Tibial nerve (tissue), 4 donors: ENCODE data around the gene B4GALT3. TPM values are rescaled to one million over a fixed set of nuclear protein-coding genes. Genes with fewer than 3 reads are reported as not detected.

ENCODE experiments used
- DNase-seq, 2 donors: peaks; one replicate each; pipeline ENCODE4 v3.0.0-alpha.2; 2019; ENCODE audit warnings: low spot score in 2 of 2
- H3K27ac ChIP-seq, 4 donors: fragments of 200-600 bp; sonication (generic) in 3 of 4; one replicate each; pipeline ENCODE4 v1.5.1; 2017 to 2019; ENCODE audit warnings: mild to moderate bottlenecking in 1 of 4
- H3K27me3 ChIP-seq, 2 donors: fragments of 200-600 bp; sonication (generic) in 1 of 2; one replicate each; pipeline versions ENCODE4 v1.5.1 to v1.6.0; 2017 to 2019
- H3K36me3 ChIP-seq, 3 donors: fragments of 200-600 bp; sonication (generic); one replicate each; pipeline ENCODE4 v1.5.1; 2018 to 2019
- H3K4me1 ChIP-seq, 4 donors: fragments of 200-600 bp; sonication (generic) in 3 of 4; one replicate each; pipeline ENCODE4 v1.5.1; 2017 to 2019
- H3K4me3 ChIP-seq, 4 donors: fragments of 200-600 bp; sonication (generic) in 3 of 4; one replicate each; pipeline ENCODE4 v1.5.1; 2017 to 2019; ENCODE audit warnings: mild to moderate bottlenecking in 1 of 4, moderate library complexity in 1 of 4
- H3K9me3 ChIP-seq, 4 donors: fragments of 200-600 bp; sonication (generic) in 3 of 4; one replicate each; pipeline ENCODE4 v1.5.1; 2017 to 2019
- CTCF ChIP-seq, 5 experiments: fragments of 200-600 bp in 3 of 5; fragments of 450-650 bp in 2 of 5; sonication (generic) in 3 of 5; IDR thresholded peaks; one replicate each; pipeline ENCODE4 v1.5.1; 2016 to 2019; ENCODE audit warnings: antibody characterized with exemption in 5 of 5, mild to moderate bottlenecking in 3 of 5, moderate library complexity in 2 of 5
- EP300 ChIP-seq, 2 donors: sonication (generic); formaldehyde crosslinking; IDR thresholded peaks; one replicate each; pipeline ENCODE4 v1.6.1; 2017; ENCODE audit warnings: antibody characterized with exemption in 2 of 2, mild to moderate bottlenecking in 1 of 2
- POLR2A ChIP-seq, 2 donors: fragments of 450-650 bp; IDR thresholded peaks; one replicate each; pipeline ENCODE4 v1.6.1; 2017; ENCODE audit warnings: antibody characterized with exemption in 2 of 2, mild to moderate bottlenecking in 2 of 2, moderate library complexity in 2 of 2
- WGBS, 2 donors: methylation state at CpG; one replicate each; pipeline ENCODE4 v1.1.5; 2018; 5-methylcytosine and 5-hydroxymethylcytosine counted together
- small RNA-seq: library from RNA; depleted of rRNA; stranded (forward); fragments of <200 nt; gene quantifications from one replicate; pipeline ENCODE3, GENCODE V24; 2016
- total RNA-seq, 4 donors: library from RNA; depleted of rRNA; stranded (reverse); fragments of >200 nt; gene quantifications; one replicate each; pipeline ENCODE4 v1.1.0, GENCODE V29; 2016

The B4GALT3 gene
- total RNA-seq, 4 donors from 2014 or later: 18.8 to 41.4 (median 24.3) TPM

GRCh38 chr1:161122967-161123366, 54.3 kb downstream of the B4GALT3 start:
- peaks cover 0 to 82% (median 0%) of the 10 kb centered on the region in 3 donors for H3K36me3 ChIP-seq
- no peak for DNase-seq
- H3K4me1 ChIP-seq: peaks cover 0 to 41% (median 23%) of the 10 kb centered on the region in 4 donors
- no peak overlapping the region for H3K27ac ChIP-seq
- H3K27me3 ChIP-seq: no peaks in the 10 kb centered on the region
- 84 to 86% methylated on average over 6 of the region's 6 CpGs for WGBS, 2 donors
- no peak for TF ChIP-seq EP300 (IDR thresholded peaks at IDR 0.05)
- TF ChIP-seq CTCF (IDR thresholded peaks at IDR 0.05): no peak
- no peak for TF ChIP-seq POLR2A (IDR thresholded peaks at IDR 0.05)
- H3K4me3 ChIP-seq: no peak overlapping the region
- H3K9me3 ChIP-seq: no peaks in the 10 kb centered on the region

- 64 to 75% methylated on average over 4 of the region's 4 CpGs for WGBS, 2 donors
- H3K9me3 ChIP-seq: no peaks in the 10 kb centered on the region
- H3K4me1 ChIP-seq: peaks cover 0 to 33% (median 21%) of the 10 kb centered on the region in 4 donors
- no peak for DNase-seq
- H3K4me3 ChIP-seq: no peak overlapping the region
- TF ChIP-seq POLR2A (IDR thresholded peaks at IDR 0.05): no peak
- no peak for TF ChIP-seq CTCF (IDR thresholded peaks at IDR 0.05)
- TF ChIP-seq EP300 (IDR thresholded peaks at IDR 0.05): no peak
- no peaks in the 10 kb centered on the region for H3K27me3 ChIP-seq
- peaks cover 0 to 70% (median 0%) of the 10 kb centered on the region in 3 donors for H3K36me3 ChIP-seq
- no peak overlapping the region for H3K27ac ChIP-seq
Observed at GRCh38 chr1:161121834-161122233, 55.5 kb downstream of the B4GALT3 start.

Small RNAs within 50 kb of the gene (small RNA-seq; reads per million reads assigned to genes)
- gene RF01225: not detected

Other genes starting within 250 kb of the B4GALT3 start
- not detected for gene ITLN2, start 222.7 kb downstream of the B4GALT3 start, total RNA-seq
- gene F11R, start 156.4 kb downstream of the B4GALT3 start, total RNA-seq: 10 to 100 TPM in 3 of 4 donors, 1 to 10 TPM in 1; 6.9 to 23.1 (median 14.9) TPM
- 10 to 100 TPM; 15.7 to 46.9 (median 37.4) TPM for gene TSTD1, start 138.5 kb downstream of the B4GALT3 start, total RNA-seq
- gene USF1, start 131.5 kb downstream of the B4GALT3 start, total RNA-seq: 10 to 100 TPM; 59.4 to 66.1 (median 62.9) TPM
- 10 to 100 TPM in 2 of 4 donors, 1 to 10 TPM in 2; 6.1 to 14.1 (median 10.2) TPM for gene ARHGAP30, start 107.6 kb downstream of the B4GALT3 start, total RNA-seq
- not detected for gene NECTIN4, start 87.9 kb downstream of the B4GALT3 start, total RNA-seq
- gene KLHDC9, start 79.1 kb downstream of the B4GALT3 start, total RNA-seq: 10 to 100 TPM in 1 of 4 donors, 1 to 10 TPM in 3; 7.9 to 12.9 (median 9.1) TPM
- gene PFDN2, start 59.5 kb downstream of the B4GALT3 start, total RNA-seq: 10 to 100 TPM; 12.0 to 41.7 (median 39.8) TPM
- 10 to 100 TPM; 26.4 to 43.0 (median 32.9) TPM for gene NIT1, start 59.4 kb downstream of the B4GALT3 start, total RNA-seq
- gene DEDD, start 44.8 kb downstream of the B4GALT3 start, total RNA-seq: 10 to 100 TPM; 20.1 to 48.8 (median 27.0) TPM
- gene UFC1, start 23.5 kb downstream of the B4GALT3 start, total RNA-seq: 10 to 100 TPM; 34.1 to 51.5 (median 37.6) TPM
- gene USP21, start 18.0 kb downstream of the B4GALT3 start, total RNA-seq: 10 to 100 TPM; 12.9 to 53.1 (median 20.6) TPM
- gene PPOX, start 11.1 kb downstream of the B4GALT3 start, total RNA-seq: 10 to 100 TPM; 25.6 to 39.3 (median 26.5) TPM
- 10 to 100 TPM in 3 of 4 donors, 1 to 10 TPM in 1; 9.0 to 54.9 (median 19.5) TPM for gene ADAMTS4, start 21.5 kb upstream of the B4GALT3 start, total RNA-seq
- 100 to 1,000 TPM in 2 of 4 donors, 10 to 100 TPM in 2; 73.0 to 118 (median 103) TPM for gene NDUFS2, start 24.9 kb upstream of the B4GALT3 start, total RNA-seq
- gene FCER1G, start 37.8 kb upstream of the B4GALT3 start, total RNA-seq: 100 to 1,000 TPM in 1 of 4 donors, 10 to 100 TPM in 3; 40.6 to 190 (median 50.9) TPM
- not detected for gene APOA2, start 46.1 kb upstream of the B4GALT3 start, total RNA-seq
- 10 to 100 TPM in 1 of 4 donors, 1 to 10 TPM in 3; 4.3 to 13.8 (median 8.0) TPM for gene TOMM40L, start 48.6 kb upstream of the B4GALT3 start, total RNA-seq
- gene NR1I3, start 60.7 kb upstream of the B4GALT3 start, total RNA-seq: not detected
- 1 to 10 TPM in 1 of 4 donors, under 1 TPM in 1, not detected in 2; 0.42 to 1.2 TPM for gene PCP4L1, start 81.2 kb upstream of the B4GALT3 start, total RNA-seq
- gene MPZ, start 132.5 kb upstream of the B4GALT3 start, total RNA-seq: 1,000 to 10,000 TPM in 3 of 4 donors, 100 to 1,000 TPM in 1; 570 to 1,776 (median 1,657) TPM
- 100 to 1,000 TPM in 1 of 4 donors, 10 to 100 TPM in 3; 27.9 to 144 (median 48.4) TPM for gene SDHC, start 136.9 kb upstream of the B4GALT3 start, total RNA-seq
- gene CFAP126, start 190.4 kb upstream of the B4GALT3 start, total RNA-seq: under 1 TPM in 1 of 4 donors, not detected in 3; 0.90 TPM